Activated CD4-positive, alpha-beta T cell treated with anti-CD3 and anti-CD28 coated beads, Interleukin-2, Interleukin-4, amounts not matched to agents 100 ng/mL and 50 ng/mL, durations not matched to agents 16 hours and 8 hours (primary cell): Measurements from ENCODE around the gene SPINT4.
"Not testable (repeated sequence)": the region's sequence is repeated elsewhere in the genome, so short reads cannot be mapped to it uniquely, and the experiment has no call there.

Experiments
- DNase-seq: peaks from one replicate; pipeline ENCODE4 v3.0.0-alpha.2; 2020; ENCODE audit warnings: low spot score

SPINT4 gene

DNA sequence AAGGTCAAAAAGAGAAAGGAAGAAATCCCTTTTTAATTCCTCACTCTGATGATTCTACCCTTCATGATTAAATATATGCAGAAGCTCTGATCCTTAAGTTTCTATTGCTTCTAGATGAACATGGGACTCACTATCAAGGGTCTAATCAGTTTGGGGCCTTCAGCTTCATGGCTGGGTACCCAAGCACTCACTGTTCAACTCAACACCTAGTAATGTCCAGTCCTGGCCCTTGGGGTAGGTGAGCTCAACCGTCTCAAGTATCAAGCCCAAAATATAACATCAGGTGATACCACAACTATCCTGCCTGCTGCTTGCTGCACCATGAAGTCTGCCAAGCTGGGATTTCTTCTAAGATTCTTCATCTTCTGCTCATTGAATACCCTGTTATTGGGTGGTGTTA lies at the start of gene SPINT4:
Gene SPINT4 (plus strand): TSS at position 301 of the 400 bp plus-strand sequence. CDS start 21 bp downstream, at position 322.
- DNase-seq: no peak

DNA sequence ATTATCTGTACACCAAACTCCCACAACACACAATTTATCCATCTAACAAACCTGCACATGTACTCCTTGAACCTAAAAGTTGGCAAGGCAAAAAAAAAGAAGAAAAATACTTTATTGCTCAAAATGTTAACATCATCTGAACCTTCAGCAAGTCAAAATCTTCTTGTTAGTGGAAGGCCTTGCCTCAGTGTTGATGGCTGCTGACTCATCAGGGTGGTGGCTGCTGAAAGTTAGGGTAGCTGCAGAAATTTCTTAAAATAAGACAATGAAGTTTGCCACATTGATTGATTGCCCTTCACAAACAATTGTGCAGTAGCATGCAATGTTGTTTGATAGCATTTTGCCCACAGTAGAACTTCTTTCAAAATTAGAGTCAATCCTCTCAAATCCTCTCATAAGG lies 49.4 kb upstream of the SPINT4 start:
- no peak for DNase-seq

DNA sequence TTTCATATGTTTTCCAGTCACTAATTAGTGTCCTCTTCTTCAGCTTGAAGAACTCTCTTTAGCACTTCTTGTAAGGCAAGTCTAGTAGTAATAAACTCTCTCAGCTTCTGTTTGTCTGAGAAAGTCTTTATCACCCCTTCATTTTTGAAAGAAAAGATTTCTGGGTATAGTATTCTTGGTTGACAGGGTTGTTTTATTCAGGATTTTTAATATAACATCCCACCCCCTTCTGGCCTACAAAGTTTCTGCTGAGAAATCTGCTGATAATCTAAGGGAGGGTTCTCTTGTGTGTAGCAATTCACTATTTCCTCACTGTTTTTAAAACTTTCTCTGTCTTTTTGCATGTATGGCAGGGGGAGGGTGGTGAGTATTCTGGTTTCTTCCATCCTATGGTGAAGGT lies 42.5 kb upstream of the SPINT4 start:
- DNase-seq: no peak

DNA sequence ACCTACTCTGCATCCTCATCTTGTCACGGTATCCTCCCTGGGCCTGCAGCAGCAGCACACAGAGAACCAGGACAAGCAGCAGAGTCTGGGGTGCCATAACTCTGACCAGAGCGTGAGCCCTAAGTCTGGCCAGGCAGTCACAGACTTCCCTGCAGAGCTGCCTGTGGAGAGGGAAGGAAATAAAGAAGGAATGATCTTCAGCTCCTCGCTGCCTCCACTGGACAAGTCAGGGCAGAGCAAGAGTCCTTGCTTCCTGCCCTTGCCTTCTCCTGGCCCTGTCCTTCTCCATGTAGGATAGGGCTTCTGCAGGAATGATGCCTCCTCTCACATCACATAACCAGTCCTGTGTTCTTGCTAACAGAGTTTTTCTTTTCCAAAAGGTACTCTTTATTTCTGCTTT lies 36.3 kb upstream of the SPINT4 start:
- no peak for DNase-seq

DNA sequence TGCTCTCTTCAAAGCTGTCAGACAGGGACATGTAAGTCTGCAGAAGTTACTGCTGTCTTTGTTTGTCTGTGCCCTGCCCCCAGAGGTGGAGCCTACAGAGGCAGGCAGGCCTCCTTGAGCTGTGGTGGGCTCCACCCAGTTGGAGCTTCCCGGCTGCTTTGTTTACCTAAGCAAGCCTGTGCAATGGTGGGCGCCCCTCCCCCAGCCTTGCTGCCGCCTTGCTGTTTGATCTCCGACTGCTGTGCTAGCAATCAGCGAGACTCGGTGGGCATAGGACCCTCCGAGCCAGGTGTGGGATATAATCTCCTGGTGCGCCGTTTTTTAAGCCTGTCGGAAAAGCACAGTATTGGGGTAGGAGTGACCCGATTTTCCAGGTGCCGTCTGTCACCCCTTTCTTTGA lies 28.8 kb upstream of the SPINT4 start:
- not testable (repeated sequence) for DNase-seq

DNA sequence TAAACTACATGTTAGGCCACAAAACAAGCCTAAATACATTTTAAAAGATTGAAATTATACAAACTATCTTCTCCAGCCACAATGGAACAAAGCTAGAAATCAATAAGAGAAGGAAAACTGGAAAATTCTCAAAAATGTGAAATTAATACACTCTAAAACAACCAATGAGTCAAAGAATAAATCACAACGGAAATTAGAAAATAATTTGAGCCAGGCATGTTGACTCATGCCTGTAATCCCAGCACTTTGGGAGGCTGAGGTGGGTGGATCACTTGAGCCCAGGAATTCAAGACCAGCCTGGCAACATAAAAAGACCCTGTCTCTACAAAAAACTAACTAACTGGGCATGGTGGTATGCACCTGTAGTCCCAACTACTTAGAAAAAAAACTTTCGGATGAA lies 26.7 kb upstream of the SPINT4 start:
- DNase-seq: no peak

DNA sequence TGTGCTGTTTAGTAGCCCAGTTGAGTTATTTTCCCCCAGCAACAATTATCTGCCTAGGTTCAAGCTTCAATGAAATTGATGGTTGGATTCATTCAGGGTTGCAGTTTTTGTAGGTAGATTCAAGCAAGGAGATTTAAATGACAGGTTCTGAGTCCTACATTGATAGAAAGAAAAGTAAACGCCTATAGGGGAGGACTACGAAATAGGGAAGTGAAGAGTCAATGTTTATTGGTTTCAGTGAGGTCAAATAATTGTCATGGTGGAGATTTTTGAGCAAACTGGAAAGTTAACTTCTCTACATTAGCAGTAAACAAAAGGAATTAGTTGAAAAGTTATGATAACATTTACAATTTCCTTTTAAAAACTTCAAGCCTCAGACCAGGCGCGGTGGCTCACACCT lies 21.0 kb upstream of the SPINT4 start:
- no peak for DNase-seq

DNA sequence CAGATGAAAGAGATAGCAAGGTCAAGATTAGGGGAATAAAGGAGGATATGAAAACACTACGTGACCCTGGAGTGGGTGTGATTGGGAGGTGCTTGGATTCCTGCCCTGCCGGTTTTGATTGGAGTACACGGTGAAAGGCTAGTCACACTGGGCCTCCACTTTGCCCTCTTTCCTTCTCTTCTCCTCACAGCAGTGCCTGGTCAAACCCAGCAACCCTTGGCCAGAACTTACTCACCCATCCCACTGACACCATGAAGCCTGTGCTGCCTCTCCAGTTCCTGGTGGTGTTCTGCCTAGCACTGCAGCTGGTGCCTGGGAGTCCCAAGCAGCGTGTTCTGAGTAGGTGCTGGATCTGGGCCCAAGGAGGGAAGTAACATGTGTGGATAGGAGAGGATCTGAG lies 20.3 kb upstream of the SPINT4 start, which contains the start of gene WFDC13:
Gene WFDC13 (plus strand): TSS at position 166 of the 400 bp plus-strand sequence. CDS start 86 bp downstream, at position 252.
- DNase-seq: no peak

DNA sequence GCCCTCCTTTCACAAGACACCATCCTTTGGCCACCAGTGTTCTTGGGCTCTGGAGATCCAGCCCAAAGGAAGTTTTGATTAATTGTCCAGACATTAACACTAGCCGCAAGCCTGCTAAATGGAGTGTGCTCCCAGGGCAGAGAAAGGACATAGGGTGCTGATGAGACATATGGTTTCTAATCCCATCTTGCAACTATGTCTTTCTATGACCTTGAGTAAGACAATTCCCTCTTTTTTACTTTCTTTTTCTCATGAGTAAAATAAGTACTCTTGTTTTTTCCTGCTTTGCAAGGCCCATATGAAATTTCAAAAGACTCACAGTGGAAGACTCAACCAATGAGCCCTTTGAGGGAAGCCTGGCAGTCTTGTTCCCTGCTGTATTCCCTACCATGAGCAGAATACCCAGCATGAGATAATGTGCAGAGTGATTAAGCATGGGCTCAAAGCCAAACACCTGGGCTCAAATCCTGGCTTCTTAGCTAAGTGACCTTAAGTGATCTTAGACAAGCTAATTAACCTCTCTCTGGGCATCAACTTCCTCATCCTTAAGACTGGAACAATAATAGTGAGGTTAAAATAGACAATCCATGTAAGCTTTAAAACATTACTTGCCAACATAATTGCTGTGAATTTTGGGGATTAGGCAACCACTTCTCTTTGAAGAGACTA lies 17.0 kb upstream of the SPINT4 start, which contains the start of gene WFDC10B:
Gene WFDC10B (minus strand): TSS at position 51 of the 669 bp plus-strand sequence. CDS start 19,027 bp downstream, outside the sequence.
- DNase-seq: no peak

DNA sequence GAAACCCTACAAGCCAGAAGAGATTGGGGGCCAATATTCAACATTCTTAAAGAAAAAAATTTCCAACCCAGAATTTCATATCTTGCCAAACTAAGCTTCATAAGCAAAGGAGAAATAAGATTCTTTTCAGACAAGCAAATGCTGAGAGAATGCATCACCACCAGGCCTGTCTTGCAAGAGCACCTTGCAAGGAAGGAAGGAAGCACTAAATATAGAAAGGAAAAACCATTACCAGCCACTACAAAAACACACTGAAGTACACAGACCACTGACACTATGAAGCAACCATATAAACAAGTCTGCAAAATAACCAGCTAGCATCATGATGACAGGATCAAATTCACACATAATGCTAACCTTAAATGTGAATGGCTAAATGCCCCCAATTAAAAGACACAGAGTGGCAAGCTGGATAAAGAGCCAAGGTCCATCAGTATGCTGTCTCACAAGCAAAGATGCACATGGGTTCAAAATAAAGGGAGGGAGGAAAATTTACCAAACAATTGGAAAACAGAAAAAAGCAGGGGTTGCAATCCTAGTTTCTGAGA lies 5.9 kb upstream of the SPINT4 start:
- not testable (repeated sequence) for DNase-seq

DNA sequence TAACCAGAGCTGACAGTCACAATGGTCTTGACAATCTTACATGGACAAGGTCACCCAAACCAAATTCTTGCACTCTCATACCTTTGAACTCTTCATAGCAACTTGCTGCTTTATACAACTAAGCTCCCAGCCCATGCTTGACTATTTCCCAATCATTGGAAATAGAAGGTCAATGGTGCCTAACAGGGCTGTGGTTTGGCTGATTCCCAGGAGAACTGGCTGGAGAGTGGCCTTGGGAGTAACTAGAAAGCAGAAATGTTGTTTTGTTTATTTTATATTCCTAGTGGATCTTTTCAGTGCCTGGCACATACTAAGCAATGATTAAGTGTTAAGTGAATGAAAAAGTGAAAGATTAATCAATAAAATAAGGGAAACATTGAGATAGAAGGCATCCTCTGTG lies 3.0 kb downstream of the SPINT4 start:
- DNase-seq: no peak

DNA sequence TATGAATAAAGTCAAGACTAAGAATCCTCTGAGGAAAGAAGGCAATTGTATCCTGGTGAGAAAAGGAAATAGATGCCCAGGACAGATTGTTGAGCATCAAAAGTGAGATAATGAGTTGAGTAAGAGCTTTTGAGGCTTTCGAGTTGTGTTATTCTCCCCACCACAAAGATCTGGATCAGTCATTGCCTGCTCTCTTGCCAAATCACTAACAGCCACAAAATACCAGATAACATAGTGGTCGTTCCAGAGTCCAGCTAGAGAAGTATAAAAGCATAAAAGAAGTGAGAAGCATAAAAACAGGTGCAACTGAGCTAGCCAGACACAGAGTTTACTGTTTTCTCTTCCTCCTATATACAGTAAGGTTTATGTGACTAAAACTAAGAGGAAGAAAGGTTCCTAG lies 4.9 kb downstream of the SPINT4 start:
- DNase-seq: peak; percentile 63

DNA sequence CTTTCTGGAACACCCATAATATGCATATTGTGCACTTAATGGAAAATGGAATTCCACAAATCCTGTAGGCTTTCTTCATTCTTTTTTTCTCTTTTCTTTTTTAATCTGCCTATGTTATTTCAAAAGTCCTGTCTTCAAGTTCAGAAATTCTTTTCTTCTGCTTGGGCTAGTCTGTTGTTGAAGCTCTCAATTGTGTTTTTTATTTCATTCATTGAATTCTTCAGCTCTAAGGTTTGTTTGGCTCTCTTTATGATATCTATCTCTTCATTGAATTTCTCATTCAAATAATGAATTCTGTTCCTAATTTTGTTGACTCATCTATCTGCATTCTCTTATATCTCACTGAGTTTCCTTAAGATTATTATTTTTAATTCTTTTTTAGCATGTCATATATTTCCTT lies 10.1 kb downstream of the SPINT4 start:
- no peak for DNase-seq

DNA sequence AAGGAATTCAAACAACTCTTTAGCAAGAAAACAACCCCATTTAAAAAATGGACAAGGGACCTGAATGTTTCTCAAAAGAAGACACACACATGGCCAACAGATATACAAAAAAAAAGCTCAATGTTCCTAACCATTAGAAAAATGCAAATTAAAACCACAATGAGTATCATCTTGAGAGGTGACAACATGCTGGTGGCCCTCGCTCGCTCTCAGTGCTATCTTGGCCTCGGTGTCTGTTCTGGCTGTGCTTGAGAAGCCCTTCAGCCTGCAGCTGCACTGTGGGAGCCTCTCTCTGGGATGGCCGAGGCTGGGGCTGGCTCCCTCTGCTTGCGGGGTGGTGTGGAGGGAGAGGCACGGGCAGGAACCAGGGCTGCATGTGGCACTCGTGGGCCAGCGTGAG lies 13.4 kb downstream of the SPINT4 start:
- no peak for DNase-seq

DNA sequence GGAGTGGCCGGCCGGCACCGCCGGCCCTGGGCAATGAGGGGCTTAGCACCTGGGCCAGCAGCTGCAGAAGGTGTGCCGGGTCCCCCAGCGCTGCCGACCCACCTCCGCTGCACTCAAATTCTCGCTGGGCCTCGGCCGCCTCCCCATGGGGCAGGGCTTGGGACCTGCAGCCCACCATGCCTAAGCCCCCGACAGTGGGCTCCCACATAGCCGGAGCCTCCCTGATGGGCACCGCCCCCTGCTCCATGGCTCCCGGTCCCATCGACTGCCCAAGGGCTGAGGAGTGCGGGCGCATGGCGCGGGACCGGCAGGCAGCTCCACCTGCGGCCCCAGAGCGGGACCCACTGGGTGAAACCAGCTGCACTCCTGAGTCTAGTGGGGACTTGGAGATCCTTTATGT lies 13.8 kb downstream of the SPINT4 start:
- DNase-seq: no peak

DNA sequence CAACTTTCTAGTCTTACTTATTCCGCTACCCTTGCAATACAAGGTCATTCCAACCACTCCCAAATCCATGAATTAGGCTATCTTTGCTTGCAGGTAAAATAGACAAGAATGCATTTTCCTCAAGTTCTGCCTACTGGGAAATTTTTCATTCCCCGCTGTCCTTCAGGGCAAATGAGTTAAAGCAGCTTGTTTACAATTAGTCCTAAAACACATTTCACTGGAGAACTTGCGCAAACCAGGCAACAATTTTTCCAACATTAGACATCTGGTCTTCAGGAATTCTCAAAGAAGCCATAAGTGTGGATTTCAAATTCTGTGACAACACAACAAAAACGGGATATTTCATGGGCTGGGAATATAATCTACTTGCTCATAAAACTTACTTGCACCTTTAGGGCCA lies 20.4 kb downstream of the SPINT4 start:
- DNase-seq: no peak

DNA sequence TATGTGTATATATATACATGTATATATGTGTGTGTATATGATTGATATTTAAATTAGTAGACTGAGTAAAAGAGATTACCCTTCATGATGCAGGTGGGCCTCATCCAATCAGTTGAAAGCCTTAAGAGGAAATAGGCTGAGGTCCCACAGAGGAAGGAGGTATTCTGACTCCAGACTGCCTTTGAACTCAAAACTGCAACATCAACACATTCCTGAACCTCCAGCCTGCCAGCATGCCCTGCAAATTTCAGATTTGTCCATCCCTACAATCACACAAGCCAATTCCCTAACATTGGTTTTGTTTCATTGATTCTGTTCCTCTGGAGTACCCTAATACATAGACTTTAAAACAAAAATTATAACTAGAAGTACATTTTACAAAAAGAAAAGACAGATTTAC lies 22.9 kb downstream of the SPINT4 start:
- no peak for DNase-seq

DNA sequence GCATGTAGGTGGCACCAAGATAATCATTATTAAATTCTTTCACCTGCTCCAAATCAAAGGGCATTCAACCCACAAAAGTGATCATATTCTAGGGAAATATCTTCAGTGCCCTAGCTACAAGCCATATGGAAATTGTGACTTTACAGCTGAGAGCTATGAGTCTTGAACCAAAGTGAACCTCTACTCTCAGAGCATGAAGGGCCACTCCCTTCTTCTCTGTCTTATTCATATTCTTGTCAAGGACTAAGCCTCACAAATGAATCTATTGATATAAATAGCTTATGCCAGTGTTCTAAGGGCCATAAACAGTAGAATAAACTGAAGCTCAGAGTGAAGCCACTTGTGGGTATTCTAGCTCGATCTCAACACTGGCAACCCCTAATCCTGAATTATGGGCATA lies 29.6 kb downstream of the SPINT4 start:
- no peak for DNase-seq

DNA sequence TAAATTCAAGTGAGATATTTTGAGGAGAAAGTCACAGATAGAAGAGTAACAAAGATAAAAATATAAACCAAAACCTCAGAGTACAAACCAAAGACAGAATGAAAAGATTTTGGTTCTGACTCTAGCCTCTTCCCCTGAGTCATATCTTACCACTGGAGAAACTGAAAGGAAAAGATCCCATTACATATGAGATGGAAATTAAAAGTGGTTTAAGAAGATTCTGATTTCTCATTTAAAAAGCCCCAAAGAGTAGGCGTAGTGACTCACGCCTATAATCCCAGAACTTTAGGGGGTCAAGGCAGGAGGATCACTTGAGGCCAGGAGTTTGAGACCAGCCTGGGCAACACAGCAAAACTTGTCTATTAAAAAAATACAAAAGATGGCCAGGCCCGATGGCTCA lies 30.6 kb downstream of the SPINT4 start:
- peak; percentile 51 for DNase-seq

DNA sequence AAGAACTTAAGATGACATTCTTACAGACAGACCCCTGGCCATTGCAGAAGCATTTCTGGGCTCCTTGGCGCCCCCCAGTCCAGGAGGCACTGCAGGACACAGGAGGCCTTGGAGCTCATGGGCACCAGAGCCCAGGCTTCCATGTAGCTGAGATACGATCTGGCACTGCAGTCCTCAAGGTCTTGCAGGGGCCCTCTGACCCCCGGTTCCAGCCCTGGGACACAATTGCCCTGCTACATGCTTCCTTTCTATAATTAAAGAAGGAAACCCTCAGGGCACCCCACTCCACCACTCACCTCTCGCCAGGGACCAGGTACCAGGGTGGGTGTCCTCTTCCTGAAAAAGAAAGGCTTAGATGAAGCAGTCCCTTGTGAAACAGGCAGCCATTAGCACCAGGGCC lies 35.9 kb downstream of the SPINT4 start:
- DNase-seq: no peak

DNA sequence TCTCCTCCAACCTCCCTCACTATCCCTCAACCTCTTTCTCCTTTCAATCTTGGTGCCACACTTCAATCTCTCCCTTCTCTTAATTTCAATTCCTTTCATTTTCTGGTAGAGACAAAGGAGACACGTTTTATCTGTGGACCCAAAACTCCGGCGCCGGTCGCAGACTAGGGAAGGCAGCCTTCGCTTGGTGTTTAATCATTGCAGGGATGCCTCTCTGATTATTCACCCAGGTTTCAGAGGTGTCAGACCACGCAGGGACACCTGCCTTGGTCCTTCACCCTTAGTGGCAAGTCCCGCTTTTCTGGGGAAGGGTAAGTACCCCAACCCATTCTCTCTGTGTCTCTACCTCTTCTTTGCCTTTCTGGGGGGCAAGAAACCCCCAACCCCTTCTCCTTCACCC lies 37.8 kb downstream of the SPINT4 start:
- not testable (repeated sequence) for DNase-seq

DNA sequence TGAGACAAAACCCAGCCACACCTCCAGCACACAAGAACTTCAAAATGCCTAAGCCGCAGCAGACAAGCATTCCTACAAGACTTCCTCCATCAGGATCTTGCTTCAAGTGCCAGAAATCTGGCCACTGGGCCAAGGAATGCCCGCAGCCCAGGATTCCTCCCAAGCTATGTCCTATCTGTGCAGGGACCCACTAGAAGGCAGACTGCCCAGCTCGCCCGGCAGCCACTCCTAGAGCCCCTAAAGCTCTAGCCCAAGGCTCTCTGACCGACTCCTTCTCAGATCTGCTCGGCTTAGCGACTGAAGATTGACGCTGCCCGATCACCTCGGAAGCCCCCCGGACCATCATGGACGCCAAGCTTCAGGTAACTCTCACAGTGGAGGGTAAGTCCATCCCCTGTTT lies 39.8 kb downstream of the SPINT4 start:
- not testable (repeated sequence) for DNase-seq

DNA sequence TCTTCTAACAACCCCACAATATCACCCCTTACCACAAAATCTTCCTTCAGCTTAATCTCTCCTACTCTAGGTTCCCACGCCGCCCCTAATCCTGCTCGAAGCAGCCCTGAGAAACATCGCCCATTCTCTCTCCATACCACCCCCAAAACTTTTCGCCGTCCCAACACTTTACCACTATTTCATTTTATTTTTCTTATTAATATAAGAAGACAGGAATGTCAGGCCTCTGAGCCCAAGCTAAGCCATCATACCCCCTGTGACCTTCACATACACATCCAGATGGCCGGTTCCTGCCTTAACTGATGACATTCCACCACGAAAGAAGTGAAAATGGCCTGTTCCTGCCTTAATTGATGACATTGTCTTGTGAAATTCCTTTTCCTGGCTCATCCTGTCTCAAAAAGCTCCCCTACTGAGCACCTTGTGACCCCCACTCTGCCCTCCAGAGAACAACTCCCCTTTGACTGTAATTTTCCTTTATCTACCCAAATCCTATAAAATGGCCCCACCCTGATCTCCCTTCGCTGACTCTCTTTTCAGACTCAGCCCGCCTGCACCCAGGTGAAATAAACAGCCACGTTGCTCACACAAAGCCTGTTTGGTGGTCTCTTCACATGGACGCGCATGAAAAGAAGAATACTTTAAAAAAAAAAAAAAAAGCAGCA lies 42.6 kb downstream of the SPINT4 start:
- not testable (repeated sequence) for DNase-seq
